Cardiac ventricle fibroblast (primary cell): ENCODE results near the gene SLIT2. TPM values are rescaled to one million over a fixed set of nuclear protein-coding genes. Genes with fewer than 3 reads are reported as not detected.

Experiments
- total RNA-seq: library from RNA; depleted of rRNA; stranded (reverse); fragments of >200 nt; gene quantifications from 2 replicates; pipeline ENCODE4 v1.2.3, GENCODE V29; 2015

The SLIT2 gene, protein sequence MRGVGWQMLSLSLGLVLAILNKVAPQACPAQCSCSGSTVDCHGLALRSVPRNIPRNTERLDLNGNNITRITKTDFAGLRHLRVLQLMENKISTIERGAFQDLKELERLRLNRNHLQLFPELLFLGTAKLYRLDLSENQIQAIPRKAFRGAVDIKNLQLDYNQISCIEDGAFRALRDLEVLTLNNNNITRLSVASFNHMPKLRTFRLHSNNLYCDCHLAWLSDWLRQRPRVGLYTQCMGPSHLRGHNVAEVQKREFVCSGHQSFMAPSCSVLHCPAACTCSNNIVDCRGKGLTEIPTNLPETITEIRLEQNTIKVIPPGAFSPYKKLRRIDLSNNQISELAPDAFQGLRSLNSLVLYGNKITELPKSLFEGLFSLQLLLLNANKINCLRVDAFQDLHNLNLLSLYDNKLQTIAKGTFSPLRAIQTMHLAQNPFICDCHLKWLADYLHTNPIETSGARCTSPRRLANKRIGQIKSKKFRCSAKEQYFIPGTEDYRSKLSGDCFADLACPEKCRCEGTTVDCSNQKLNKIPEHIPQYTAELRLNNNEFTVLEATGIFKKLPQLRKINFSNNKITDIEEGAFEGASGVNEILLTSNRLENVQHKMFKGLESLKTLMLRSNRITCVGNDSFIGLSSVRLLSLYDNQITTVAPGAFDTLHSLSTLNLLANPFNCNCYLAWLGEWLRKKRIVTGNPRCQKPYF (N-terminal part only)
- total RNA-seq, result 7.7 and 8.9 TPM in 2 replicates

DNA sequence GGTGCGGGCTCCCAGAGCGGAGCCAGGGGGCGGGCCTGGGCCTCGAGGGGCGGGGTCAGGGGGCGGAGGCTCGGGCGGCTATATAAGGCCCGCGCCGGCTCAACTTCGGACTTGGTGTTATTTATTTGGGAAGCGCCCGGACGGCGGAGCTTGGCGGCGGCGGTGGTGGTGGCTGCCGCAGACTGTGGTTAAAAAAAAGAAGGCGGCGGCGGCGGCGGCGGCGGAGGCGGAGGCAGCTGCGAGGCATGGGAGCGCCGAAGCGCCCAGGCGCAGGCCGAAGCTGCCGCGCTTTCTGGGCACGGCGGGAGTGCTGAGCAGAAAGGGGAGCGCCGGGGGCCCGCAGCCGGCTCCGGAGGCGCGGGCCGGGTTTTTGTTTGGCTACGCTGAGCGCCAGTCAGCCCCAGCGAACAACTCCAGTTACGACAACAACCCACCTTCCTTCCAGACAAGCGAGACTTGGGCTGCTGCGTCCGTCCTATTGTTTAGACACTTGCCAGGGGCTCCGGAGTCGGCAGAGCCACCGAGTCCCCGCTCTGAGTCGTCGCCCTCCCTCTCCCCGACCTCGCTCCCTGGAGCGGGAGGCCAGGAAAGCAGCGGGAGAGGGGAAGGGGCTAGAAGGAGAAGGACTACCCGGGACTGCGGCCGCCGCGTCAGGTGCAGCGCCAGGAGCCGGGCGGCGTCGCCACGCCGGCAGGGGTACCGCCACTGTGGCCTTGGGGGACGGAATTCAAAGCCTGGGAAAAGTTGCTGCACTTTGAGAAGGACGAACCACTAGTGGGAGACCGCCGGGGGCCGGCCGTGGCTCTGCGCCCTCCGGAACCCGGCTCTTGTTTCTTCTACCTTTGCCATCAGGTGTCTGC, at the start of gene SLIT2:
SLIT2 (plus strand) TSS at position 110 of the 860 bp plus-strand sequence. CDS start 1,911 bp downstream, outside the sequence.

